Smooth muscle cell of the brain vasculature (primary cell): Measurements from ENCODE around the gene MLPH.

ENCODE experiments used
- DNase-seq: peaks from one replicate; pipeline ENCODE4 v3.0.0-alpha.2; 2012; ENCODE audit warnings: low read depth, low spot score

Gene MLPH, protein sequence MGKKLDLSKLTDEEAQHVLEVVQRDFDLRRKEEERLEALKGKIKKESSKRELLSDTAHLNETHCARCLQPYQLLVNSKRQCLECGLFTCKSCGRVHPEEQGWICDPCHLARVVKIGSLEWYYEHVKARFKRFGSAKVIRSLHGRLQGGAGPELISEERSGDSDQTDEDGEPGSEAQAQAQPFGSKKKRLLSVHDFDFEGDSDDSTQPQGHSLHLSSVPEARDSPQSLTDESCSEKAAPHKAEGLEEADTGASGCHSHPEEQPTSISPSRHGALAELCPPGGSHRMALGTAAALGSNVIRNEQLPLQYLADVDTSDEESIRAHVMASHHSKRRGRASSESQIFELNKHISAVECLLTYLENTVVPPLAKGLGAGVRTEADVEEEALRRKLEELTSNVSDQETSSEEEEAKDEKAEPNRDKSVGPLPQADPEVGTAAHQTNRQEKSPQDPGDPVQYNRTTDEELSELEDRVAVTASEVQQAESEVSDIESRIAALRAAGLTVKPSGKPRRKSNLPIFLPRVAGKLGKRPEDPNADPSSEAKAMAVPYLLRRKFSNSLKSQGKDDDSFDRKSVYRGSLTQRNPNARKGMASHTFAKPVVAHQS

DNA sequence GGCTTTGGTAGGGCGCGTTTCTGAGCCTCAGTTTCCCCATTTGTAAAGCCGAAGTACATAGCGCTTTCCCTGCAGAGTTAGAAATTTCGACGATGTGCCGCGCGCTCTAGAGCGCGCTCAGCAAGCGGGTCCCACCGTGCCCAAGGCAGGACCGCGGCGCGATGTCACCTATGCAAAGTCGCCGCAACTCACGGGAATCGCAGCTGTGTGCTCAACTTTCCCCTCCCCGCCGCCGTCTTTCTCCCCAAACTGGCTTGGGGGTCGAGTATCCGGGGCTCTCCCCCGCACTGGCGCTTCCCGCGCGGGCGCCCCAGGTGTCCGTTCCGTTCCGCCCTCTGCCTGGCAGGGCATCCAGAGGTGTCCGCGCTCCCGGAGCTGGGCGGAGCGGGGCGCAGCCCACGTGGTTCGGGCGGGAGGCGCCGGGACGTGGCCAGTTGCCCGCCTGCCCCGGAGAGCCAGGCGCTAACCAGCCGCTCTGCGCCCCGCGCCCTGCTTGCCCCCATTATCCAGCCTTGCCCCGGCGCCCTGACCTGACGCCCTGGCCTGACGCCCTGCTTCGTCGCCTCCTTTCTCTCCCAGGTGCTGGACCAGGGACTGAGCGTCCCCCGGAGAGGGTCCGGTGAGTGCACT, at the start of gene MLPH:
MLPH (plus strand) TSS at position 433 of the 630 bp plus-strand sequence. CDS start 6,176 bp downstream, outside the sequence.
- DNase-seq: no peak

DNA sequence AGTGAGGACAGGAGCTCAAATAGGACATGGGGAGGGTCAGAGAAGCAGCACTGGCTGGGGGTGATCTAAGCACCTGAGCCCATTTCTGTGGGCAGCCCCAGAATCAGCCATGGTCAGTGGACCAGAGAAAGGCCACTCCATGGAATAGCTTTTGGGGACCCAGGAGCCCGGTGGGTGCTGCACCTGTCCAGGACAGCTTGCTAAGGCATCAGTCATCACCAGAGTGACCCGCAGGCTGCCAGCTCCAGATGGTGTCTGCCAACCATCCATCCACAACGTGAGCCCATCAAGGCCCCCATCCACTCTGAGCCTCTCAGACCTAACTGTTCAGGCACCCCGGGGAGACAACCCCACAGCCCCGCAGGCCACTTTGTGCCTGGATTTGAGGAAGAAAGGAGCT, 49.5 kb upstream of the MLPH start:
- no peak for DNase-seq

DNA sequence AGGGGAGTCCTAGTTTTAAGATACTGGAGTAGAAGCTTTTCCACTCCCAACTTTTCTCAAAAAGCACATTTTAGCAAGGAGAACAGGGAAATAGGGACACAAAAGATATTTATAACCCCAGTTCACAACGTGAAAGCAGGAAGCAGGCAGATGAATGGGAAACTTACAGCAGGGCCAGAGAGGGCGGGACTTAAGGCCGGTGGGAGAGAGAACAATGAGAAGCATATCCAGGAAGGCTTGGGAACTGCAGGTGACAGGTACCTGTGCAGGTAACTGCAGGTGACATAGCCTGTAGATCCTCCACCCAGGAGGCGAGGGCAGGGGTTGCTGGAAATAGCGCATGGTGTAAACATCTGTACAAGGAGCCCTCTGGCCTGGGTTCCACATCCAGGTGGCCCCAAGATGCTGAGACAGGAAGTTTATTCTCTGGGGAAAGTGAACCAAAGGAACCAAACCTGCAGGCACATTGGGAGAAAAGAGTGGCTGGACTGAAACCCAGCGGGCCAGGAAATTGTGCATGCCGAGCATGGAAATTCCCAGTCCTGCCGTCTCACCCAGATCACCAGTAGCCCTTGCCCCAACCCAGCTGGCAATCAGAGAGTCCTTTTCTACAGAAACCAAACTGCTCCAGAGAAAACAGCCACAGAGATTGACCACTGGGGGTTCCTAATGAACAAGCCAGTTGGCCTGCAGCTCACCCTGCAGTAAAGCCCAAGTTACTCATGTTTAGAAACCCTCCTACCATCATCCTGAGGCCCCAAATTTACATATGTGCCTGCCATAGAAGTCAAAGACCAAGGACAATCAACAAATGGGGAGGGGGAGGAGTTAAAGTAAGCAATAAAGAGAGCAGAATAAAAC, 48.7 kb upstream of the MLPH start:
- DNase-seq: no peak

DNA sequence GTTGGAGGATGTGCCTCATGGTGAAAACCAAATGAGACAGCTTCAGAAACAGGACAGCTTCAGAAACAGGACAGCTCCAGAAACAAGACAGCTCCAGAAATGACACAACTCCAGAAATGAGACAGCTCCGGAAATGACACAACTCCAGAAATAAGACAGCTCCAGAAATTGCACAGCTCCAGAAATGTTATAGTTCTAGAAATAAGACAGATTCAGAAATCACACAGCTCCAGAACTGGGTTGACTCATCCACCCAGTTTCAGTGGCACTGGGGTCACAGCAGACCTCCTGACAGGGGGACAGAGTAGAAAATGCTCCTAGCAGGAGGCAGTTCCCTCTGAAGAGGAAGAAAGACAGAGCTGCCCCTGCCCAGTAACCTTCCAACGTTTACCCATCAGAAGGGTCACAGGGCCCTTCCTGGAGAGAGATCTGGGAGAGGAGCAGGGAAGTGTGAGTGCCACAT, 46.2 kb upstream of the MLPH start:
- DNase-seq: no peak

DNA sequence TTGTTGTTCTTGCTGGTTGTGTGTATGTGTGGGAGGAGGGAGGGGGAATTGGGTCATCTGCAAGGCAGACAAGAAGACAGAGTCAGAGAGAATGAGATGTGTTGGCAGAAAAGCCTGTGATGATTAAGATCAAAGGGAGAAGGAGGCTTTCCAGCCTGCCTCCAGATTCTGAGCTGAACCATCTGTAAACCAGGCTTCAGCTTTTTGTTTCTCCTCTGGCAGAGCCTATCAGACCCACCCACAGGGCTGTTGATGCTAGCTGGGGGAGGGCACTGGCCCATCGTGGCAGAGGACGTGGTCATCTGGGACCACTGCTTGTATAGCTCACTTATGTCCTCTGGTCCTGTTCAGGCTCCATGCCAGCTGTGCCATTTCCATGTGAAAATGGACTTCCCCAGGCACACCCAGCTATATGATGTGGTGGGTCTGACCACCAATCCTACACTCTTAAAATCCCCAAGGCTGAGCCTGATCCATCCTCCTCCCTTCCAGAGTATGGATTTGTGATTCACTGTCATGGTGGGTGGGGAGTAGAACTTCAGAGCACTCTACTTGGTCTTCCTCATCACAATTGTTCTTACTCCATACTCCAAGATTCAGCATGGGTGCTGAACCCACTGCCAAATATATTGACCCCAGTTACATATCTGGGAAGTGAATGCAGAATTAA, 45.3 kb upstream of the MLPH start:
- DNase-seq: no peak

DNA sequence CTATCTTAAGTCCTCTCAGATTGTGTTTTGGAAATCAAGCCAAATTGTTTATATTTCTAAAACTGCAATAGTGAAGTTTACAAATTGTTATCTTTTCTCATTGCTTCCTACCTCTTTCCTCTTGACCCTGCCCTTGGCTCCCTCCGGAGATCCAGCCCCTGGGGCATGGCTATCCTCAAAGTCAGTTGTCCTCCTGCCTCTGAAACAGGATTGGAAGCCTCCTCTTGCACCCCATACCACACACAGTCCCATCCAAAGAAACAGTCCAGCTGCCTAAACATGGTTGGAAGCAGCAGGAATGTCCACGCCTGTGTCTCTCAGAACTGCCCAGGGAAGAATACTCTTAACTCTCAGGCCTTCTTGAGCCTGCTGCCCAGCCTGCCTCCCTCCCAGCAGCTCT, 43.0 kb upstream of the MLPH start:
- no peak for DNase-seq

DNA sequence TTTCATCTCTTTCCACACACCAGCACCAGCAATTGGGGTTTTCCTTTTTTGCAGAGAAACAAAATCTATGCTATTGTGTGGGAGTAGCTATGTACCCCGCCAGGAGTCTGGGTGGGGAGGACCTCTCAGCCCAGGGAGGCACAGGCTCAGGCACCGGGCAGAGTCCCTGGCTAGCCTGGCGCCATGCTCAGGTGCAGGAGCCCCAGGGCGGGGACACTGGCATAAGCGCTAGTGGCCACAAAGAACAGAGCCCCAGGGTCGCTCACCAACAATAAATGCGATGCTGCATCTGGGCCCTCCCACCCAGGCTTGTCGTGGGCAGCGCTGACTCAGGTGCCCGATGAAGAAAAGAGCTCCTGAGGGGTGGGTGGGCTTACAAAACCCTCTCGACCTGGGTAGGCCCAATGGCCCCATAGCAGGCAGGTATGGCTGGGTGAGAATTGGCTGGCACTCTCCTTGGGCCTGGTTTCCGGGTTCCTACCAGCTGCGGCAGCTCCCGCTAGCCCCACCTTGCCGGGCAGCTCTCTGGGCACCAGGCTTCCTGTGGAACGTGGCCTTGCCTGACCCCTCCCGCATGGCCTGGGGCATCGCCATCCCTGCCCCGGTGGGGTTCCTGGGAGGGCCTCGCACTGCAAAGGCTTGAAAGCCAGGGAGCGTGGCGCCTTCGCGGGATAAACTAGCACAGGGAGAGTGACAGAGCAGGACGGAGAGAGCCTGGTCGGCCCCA, 41.3 kb upstream of the MLPH start:
- DNase-seq: no peak

DNA sequence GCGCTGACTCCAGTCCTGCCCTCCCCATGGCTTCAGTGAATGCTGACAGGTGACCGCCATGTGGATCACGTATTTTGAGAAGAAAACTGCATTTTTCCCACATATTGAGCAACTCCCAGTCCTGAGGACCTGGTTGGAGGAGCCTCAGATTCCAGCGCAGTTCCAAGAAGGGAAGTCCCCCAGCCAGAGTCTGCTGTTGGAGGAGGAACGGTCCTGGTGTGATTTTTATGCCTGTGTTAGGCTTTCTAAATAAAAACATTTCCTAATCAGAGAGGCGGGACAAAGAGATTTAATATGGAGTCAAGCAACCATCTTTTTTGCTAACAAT, 40.7 kb upstream of the MLPH start:
- DNase-seq: no peak

DNA sequence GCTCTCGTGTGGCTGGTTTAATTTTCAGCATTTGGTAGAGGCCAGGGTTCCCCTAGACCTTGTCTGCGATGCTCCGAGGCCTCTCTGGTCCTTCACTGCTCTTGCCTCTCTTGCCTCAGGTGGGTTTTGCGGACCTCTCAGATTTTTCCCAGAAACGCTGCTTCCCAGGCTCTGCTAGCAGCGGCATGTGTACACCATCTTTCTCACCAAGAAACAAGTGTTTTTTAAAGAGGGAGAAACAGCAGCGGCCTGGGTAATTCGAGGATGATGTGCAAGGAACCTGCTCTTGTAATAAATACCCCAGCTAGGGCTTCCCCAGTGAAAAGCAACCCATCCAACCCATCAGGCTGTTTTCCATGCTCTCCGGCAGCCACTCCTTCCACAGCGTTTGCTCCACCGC, 39.6 kb upstream of the MLPH start:
- DNase-seq: no peak

DNA sequence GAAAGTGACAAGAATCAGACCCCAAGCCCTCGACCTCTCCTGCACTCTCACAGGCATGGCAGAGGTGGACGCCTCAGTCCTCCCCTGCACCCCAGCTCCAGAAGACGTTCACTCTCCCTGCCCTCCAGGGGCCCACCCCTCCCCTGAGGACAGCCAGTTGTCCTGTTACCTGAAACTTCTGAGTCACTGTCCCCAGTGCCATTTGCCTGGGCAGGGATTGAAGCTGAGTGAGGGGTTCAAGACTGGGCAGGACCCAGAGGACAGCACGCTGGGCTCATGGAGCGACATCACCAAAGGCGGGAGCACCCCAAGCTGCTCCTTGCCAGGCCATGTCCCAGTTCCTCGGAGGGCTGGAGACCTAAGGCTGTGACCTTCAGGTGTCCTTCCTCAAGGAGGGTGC, 38.9 kb upstream of the MLPH start:
- no peak for DNase-seq

DNA sequence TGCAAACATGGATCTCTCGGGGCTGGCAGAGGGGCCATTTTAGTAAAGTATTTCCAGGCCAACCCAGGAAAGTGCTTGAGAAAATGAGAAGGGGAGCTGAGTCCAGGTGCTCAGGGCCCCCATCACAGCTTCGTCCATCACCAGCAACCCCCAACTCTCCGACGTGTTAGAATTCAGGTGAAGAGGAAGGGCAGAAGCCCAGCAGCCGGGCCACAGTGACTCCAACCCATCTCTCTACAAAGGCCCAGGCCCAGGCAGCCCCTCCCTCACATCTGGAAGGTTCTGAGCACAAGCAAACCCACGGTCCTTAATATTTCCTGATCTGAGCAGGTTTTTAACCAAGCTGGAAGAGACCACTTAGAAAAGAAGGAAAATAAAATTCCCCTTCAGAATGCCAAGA, 38.4 kb upstream of the MLPH start:
- DNase-seq: no peak

DNA sequence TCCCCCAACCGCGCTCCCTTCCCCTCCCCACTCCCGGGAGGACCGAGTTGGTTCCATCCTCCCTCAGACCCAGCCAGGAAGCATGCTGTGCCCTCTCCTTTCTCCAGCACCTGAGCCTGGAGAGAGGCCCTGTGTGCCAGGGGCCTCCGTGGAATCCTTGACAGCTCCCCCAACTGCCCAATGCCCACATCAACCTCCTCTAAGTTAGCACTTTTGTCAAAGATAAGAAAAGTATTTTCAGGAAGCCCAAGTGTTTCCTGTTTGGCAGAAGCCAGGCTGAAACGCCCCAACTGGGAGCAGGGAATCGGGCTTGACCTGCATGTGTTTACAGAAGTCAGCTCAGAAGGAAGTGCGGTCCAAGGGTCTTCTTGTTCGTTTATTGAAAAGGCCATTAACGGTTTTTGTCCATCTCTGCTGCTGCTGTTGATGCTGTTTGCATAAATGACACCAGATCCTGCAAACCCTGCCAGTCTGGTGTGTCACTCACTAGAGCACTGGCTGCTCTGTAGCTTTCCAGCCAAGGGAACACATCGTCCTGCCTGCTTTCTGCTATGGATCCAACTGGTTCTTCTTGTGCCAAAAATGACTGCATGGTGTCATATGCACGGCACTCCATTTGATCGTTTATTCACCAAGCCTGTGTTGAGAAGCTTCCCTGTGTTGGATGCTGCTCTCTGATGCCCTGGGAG, 37.7 kb upstream of the MLPH start:
- no peak for DNase-seq

DNA sequence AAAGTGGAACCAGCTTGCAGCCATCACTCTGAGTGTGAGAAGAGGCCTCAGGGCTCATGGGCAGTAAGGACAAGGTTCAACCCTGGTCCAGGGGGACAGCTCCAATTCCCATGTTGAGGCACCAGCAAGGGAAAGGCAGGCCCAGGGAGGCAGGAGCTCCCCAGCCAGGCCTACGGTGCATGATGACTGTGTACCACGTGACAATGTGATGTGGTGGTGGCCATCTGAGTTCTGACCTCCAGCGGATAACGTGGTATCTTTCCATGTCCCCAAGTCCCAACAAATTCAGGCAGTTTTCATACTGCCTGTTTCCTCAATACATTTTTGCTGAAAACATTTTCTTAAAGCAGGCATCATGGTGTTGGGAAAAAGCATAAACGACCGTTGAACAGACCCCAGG, 36.9 kb upstream of the MLPH start:
- DNase-seq: no peak

DNA sequence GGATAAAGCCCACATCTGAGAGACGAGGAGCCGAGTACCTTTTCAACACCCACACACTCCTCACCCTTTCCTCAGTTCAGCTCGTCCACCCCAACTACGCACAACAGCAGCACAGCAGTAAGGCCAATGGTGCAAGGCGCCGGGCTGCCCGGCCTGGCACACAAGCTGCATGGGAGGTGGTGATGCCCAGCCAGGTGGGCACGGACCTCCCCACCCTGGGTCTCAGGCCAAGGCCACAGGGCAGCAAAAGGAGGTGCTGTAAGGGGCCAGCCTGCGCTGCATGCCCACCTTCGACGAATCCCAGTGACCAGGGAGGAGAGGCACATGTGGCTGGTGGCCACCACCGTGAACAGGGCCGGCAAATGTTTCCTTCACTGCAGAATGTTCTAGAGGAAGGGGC, 36.5 kb upstream of the MLPH start:
- no peak for DNase-seq

DNA sequence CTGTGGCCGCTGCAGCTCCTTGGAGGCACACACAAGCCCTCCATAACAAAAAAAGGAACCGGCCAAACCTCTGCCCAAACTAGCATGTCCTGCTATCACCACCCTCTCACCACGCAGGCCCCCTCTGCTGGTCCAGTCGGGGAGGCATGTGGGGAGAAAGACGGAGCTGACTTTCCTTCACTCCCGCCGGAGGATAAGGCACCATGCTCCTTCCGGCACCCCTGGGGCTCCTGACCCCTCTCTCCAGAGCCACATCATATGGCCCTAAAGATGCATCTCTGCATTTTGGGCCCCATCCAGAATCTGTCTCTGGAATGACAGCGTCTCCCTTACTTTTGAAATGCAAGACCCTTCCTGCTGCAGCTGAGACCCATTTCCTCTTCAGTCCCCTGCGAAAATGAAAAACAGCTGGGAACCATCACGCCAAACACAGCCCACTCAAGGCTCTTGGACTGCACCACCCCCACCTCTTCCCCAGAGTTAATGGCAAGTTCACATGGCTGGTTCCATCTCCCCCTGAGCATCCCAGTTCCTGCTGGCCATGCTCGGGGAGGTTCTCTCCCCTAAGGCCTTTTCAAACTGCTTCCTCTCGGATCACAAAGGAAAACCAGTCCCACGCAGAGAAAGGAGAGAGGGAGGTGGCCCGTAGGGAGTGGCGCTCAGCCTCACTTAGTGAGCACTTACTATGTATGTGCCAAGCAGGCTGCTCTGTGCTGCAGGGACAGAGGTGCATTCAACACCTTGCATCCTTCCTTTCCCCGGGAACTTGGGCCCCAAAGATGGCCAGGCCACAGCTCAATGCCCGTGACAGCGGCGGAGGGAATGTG, 35.2 kb upstream of the MLPH start:
- no peak for DNase-seq

DNA sequence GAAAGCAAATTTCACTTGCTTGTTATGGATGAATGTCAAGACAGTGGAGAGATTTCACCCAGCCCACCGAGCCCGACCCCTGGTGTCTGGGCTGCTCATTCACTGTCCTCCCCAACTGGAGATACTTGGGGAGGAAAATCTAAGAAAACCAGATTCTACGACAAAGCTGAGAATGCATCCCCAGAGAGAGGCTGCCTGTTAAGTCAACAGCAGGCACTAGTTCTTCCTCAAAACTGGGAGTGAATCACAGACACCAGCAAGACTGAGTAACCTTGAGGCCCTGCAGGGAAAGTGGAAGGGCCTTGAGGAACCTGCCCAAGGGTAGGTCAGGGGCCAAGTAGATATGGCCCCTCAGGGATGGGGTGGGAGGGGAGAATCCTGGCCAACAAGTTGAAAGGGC, 34.2 kb upstream of the MLPH start:
- DNase-seq: no peak

DNA sequence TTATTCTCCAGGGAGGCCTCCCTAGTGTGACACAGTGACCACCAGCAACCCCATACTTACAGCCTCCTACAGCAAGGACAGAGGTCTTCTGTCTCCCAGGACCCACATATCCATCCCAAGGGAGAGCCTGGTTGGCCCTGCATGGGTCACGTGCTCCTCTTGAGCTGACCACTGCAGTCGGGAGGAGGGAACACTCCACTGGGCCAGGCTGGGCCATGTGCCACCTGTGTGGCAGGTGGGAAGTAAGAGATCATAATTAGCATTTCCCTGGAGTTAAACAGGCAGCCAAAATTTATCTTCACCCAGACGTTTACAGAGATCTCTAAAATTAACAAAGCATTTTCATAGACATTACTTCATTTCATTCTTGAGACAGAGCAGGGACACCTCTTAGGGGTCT, 33.4 kb upstream of the MLPH start:
- no peak for DNase-seq

DNA sequence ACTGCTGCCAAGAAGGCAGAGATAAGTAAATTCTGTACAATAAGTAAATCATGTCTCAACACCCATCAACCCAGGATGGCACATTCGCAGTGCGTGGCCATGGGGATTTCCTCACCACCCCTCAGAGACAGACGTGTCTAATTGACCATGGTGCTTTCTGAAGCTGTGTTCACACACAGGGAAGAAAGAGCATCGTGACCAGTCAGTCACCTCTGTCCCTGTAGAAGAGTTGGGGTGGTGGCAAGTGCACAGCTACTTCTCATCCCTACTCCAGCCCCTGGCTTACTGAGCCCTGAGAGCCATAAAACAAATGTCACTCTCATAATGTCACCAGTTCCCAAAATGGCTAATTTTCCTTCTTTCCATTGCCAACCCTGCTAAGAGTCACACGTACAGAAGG, 31.3 kb upstream of the MLPH start:
- no peak for DNase-seq

DNA sequence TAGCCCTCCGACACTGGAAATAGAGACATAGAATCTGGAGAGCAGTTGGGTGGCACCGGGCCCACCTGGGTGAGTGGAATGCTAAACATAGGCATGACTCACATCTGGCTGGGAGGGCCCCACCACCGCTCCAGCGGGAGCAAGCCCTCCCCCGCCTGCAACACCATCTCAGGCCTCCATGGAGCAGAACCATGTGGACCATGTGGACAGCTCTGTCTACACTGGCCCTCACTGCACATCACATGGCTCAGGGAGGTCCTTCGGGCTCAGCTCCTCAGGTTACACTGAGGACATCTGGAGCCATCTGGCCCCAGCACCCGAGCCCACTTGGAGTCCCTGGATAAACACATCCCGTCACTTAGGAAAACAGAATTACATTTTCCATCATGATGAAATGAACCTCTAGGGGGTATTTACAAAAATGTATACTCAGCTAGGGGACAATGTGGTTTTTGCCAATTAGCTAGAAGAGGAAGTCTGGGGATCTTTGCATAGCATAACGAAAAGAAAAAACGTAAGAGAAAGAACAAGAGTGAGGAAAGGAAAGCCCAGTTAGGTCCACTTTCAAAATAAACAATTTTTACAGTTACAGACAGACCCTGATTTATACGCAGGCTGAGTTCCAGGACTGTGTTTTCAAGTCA, 30.7 kb upstream of the MLPH start:
- peak; percentile 94 for DNase-seq
